Hepatocyte (in vitro differentiated cells): ENCODE results near the gene STEAP4. TPM values are rescaled to one million over a fixed set of nuclear protein-coding genes. Genes with fewer than 3 reads are reported as not detected.

Source experiments
- DNase-seq: peaks from one replicate; pipeline ENCODE4 v3.0.0-alpha.2; 2016; ENCODE audit warnings: low spot score
- H2AFZ ChIP-seq: fragments of 200-600 bp; sonication (generic); 2 replicates; pipeline ENCODE4 v1.6.0; 2016; ENCODE audit warnings: antibody characterized with exemption, mild to moderate bottlenecking
- H3K27ac ChIP-seq: fragments of 200-600 bp; sonication (generic); 2 replicates; pipeline ENCODE4 v1.5.1; 2016; ENCODE audit warnings: mild to moderate bottlenecking
- H3K27me3 ChIP-seq: fragments of 200-600 bp; sonication (generic); 2 replicates; pipeline ENCODE4 v1.6.1; 2016
- H3K36me3 ChIP-seq: fragments of 200-600 bp; sonication (generic); replicated peaks from 2 replicates; pipeline ENCODE4 v1.5.1; 2016; ENCODE audit warnings: low read depth; ENCODE audit not compliant: insufficient read depth
- H3K4me1 ChIP-seq: fragments of 200-600 bp; sonication (generic); 2 replicates; pipeline ENCODE4 v1.5.1; 2016; ENCODE audit warnings: mild to moderate bottlenecking, moderate library complexity; ENCODE audit not compliant: insufficient read depth
- H3K4me2 ChIP-seq: fragments of 200-600 bp; sonication (generic); 2 replicates; pipeline ENCODE4 v1.6.0; 2016
- H3K4me3 ChIP-seq: fragments of 200-600 bp; sonication (generic); 2 replicates; pipeline ENCODE4 v1.5.1; 2016; ENCODE audit warnings: mild to moderate bottlenecking
- H3K79me2 ChIP-seq: fragments of 200-600 bp; sonication (generic); 2 replicates; pipeline ENCODE4 v1.6.0; 2017; ENCODE audit warnings: mild to moderate bottlenecking
- H3K9me2 ChIP-seq: fragments of 200-600 bp; sonication (generic); replicated peaks from 2 replicates; pipeline ENCODE4 v1.6.0; 2017; ENCODE audit warnings: mild to moderate bottlenecking; ENCODE audit not compliant: insufficient read depth
- H3K9me3 ChIP-seq: fragments of 200-600 bp; sonication (generic); 2 replicates; pipeline ENCODE4 v1.5.1; 2016; ENCODE audit warnings: low read depth, mild to moderate bottlenecking
- H4K20me1 ChIP-seq: fragments of 200-600 bp; sonication (generic); 2 replicates; pipeline ENCODE4 v1.6.0; 2016; ENCODE audit warnings: mild to moderate bottlenecking; ENCODE audit not compliant: insufficient read depth, poor library complexity, severe bottlenecking
- CTCF ChIP-seq: fragments of 200-600 bp; sonication (generic); IDR thresholded peaks from 2 replicates; pipeline ENCODE4 v1.5.1; 2016; ENCODE audit warnings: antibody characterized with exemption, mild to moderate bottlenecking; ENCODE audit not compliant: poor library complexity
- EZH2 ChIP-seq: fragments of 200-600 bp; sonication (generic); IDR thresholded peaks from 2 replicates; pipeline ENCODE4 v1.6.1; 2016; ENCODE audit warnings: antibody characterized with exemption, mild to moderate bottlenecking, borderline replicate concordance
- EZH2phosphoT487 ChIP-seq: fragments of 200-600 bp; sonication (generic); IDR thresholded peaks from one replicate; pipeline ENCODE4 v1.6.1; 2018; ENCODE audit warnings: antibody characterized with exemption, mild to moderate bottlenecking, low read depth, moderate library complexity; ENCODE audit not compliant: unreplicated experiment, severe bottlenecking
- WGBS: methylation state at CpG from one replicate; pipeline ENCODE4 v1.1.6; 2016; ENCODE audit warnings: low lambda C conversion rate; ENCODE audit errors: missing lambda C conversion rate; 5-methylcytosine and 5-hydroxymethylcytosine counted together
- polyA plus RNA-seq: library from polyadenylated mRNA; unstranded; fragments of >200 nt; fragmentation: Nextera tagmentation; extraction: Ambion mirVana; gene quantifications from 2 replicates; pipeline ENCODE4 v1.2.1, GENCODE V29; 2016
- total RNA-seq: library from RNA; depleted of rRNA; stranded (reverse); fragments of >200 nt; gene quantifications from 2 replicates; pipeline ENCODE4 v1.2.3, GENCODE V29; 2014

STEAP4 gene
- total and polyA plus RNA-seq, 2 experiments from 2014 or later = 1.1 TPM; not detected in 1

DNA sequence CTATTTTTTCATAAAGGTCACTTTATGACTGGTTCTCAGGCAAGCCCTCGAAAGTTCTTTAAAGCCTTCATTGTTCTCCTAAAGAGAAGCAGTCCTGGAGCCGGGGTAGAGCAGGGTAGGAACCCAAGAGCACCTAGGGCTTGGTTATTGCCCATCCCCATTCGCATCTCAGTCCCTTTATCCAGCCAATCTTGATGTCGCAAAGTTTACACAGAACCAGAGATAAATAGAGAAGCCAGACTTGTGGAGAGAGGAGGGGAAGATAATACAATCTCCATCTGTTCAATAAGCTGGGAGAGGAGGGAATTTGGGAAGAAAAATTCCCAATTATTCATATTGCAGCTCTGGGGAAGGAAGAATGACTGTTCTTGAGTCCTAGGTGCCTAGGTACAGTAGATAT is 80.5 kb downstream of the STEAP4 start:
- DNase-seq = no peak
- Histone ChIP-seq H3K79me2 (no peaks in the 10 kb centered on the region), H2AFZ (no peak overlapping the region), H3K27ac (peak overlapping the region; percentile 57), H3K4me1 (peaks cover 10% of the 10 kb centered on the region), H3K9me2 (no peaks in the 10 kb centered on the region), H3K4me3 (peak overlapping the region; percentile 10), H3K9me3 (no peaks in the 10 kb centered on the region), H3K36me3 (no peaks in the 10 kb centered on the region), H3K4me2 (peak overlapping the region; percentile 52), H3K27me3 (no peaks in the 10 kb centered on the region), H4K20me1 (no peaks in the 10 kb centered on the region)
- 58% methylated on average over 4 of the region's 4 CpGs for WGBS
- TF ChIP-seq EZH2phosphoT487 = no peak
- no peak for TF ChIP-seq EZH2

GRCh38 chr7:88224601-88225275 is 82.0 kb downstream of the STEAP4 start:
- no peak for DNase-seq
- Histone ChIP-seq H3K4me1 (peaks cover 10% of the 10 kb centered on the region), H2AFZ (no peak overlapping the region), H3K9me2 (no peaks in the 10 kb centered on the region), H4K20me1 (no peaks in the 10 kb centered on the region), H3K79me2 (no peaks in the 10 kb centered on the region), H3K27me3 (no peaks in the 10 kb centered on the region), H3K9me3 (no peaks in the 10 kb centered on the region), H3K4me2 (peak overlapping the region; percentile 13), H3K27ac (no peak overlapping the region), H3K36me3 (no peaks in the 10 kb centered on the region), H3K4me3 (no peak overlapping the region)
- 65% methylated on average over 2 of the region's 2 CpGs for WGBS
- TF ChIP-seq EZH2 = no peak
- TF ChIP-seq EZH2phosphoT487 = no peak
- no peak for TF ChIP-seq CTCF

DNA sequence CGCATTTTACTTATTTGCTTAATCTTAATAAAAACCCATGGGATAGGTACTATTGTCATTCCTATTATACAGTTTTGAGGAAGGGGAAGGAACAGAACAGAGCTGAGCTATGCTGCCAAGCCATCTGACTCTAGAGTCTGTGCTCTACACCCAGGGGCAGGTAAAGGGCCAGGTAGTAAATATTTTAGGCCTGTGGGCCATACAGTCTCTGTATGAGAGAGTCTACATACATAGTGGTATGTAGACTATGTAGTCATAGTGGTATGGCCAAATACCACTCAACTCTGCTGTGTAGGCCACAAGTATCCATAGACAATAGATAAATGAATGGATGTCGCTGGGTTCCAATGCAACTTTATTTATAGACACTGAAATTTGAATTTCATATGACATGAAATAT is 83.4 kb downstream of the STEAP4 start:
- WGBS = 99% methylated on average over 2 of the region's 2 CpGs
- H3K36me3 ChIP-seq = no peaks in the 10 kb centered on the region
- DNase-seq = no peak
- H3K27me3 ChIP-seq = no peaks in the 10 kb centered on the region
- H2AFZ ChIP-seq = no peak overlapping the region
- peaks cover 14% of the 10 kb centered on the region for H3K79me2 ChIP-seq
- no peaks in the 10 kb centered on the region for H3K9me2 ChIP-seq
- peaks cover 10% of the 10 kb centered on the region for H3K4me1 ChIP-seq
- no peaks in the 10 kb centered on the region for H3K9me3 ChIP-seq
- no peak overlapping the region for H3K4me2 ChIP-seq
- H3K27ac ChIP-seq = no peak overlapping the region
- H3K4me3 ChIP-seq = no peak overlapping the region
- TF ChIP-seq CTCF (no peak), EZH2phosphoT487 (no peak), EZH2 (no peak)
- no peaks in the 10 kb centered on the region for H4K20me1 ChIP-seq

Other genes starting within 250 kb of the STEAP4 start
- gene SRI, start 86.9 kb downstream of the STEAP4 start, total RNA-seq = 111 and 116 TPM in 2 replicates
- 213 and 228 TPM in 2 replicates for gene SRI, start 86.9 kb downstream of the STEAP4 start, polyA plus RNA-seq